K562 (cell line): ENCODE results near the gene ROM1. TPM values are rescaled to one million over a fixed set of nuclear protein-coding genes. Genes with fewer than 3 reads are reported as not detected.
A peak's percentile ranks its signal among the peaks of the same experiment; 100 is the strongest.

Experiments used
- ATAC-seq: fragments of 200-7000 bp; cut with Tn5 transposase; 3 replicates; pipeline ENCODE4 v1.9.1; 2020; ENCODE audit warnings: moderate library complexity
- BruUV-seq: library from RNA; stranded (reverse); fragments of 400-500 nt; replicated peaks from 2 replicates; lab custom pipeline; 2021; lab: Mats Ljungman, UMichigan
- CTCF ChIA-PET: fragments of 300-600 bp; formaldehyde crosslinking; extraction: SDS; loops from one replicate; lab custom pipeline; 2021; ENCODE audit warnings: low intra/inter-chr PET ratio; lab: Yijun Ruan, JAX
- POLR2A ChIA-PET: fragments of 300-600, 350-650 bp; sonication (Branson Sonifier 250); formaldehyde crosslinking; extraction: SDS; loops from one replicate; lab custom pipeline; 2021; ENCODE audit warnings: antibody characterized with exemption, inconsistent platforms; lab: Yijun Ruan, JAX
- DNase-seq, 4 experiments: peaks; one replicate each; pipeline versions ENCODE4 v3.0.0 to v3.0.0-alpha.2; 2011 to 2018; ENCODE audit warnings: low spot score in 3 of 4, mixed read lengths in 3 of 4; ENCODE audit errors: extremely low read depth in 1 of 4
- FAIRE-seq: peaks from 2 replicates; lab custom pipeline; 2011; peaks lifted over from hg19 to GRCh38; lab: Jason Lieb, UNC
- H2AFZ ChIP-seq: 2 replicates; pipeline ENCODE4 v1.6.0; 2011; ENCODE audit warnings: low read depth, low read length, control low read depth, inconsistent platforms
- H3K27ac ChIP-seq: fragments of 200-600 bp; 3 replicates; pipeline ENCODE4 v1.8.0; 2011; ENCODE audit warnings: low read depth, mild to moderate bottlenecking, control low read depth, inconsistent platforms, low read length, moderate library complexity, mixed read lengths; ENCODE audit errors: extremely low read depth
- H3K27me3 ChIP-seq, 2 experiments: fragments of 300-600 bp in 1 of 2; 2 replicates in 1 of 2; 3 replicates in 1 of 2; pipeline versions ENCODE4 v1.6.0 to v1.8.0; 2011; ENCODE audit warnings: inconsistent platforms in 2 of 2, low read length in 2 of 2, mild to moderate bottlenecking in 1 of 2, mixed read lengths in 1 of 2, moderate library complexity in 1 of 2; ENCODE audit not compliant: control insufficient read depth in 2 of 2, insufficient read depth in 2 of 2
- H3K36me3 ChIP-seq: fragments of 300-600 bp; 3 replicates; pipeline ENCODE4 v1.8.0; 2011; ENCODE audit warnings: mild to moderate bottlenecking, low read length, inconsistent platforms; ENCODE audit not compliant: control insufficient read depth, insufficient read depth
- H3K4me1 ChIP-seq, 2 experiments: fragments of 200-600 bp in 1 of 2; replicated peaks in 1 of 2; 2 replicates in 1 of 2; 3 replicates in 1 of 2; pipeline versions ENCODE4 v1.5.1 to v1.8.0; 2011; ENCODE audit warnings: inconsistent platforms in 2 of 2, low read length in 2 of 2, mild to moderate bottlenecking in 1 of 2, mixed read lengths in 1 of 2, moderate library complexity in 1 of 2; ENCODE audit not compliant: control insufficient read depth in 2 of 2, insufficient read depth in 2 of 2
- H3K4me2 ChIP-seq: 2 replicates; pipeline ENCODE4 v1.6.1; 2011; ENCODE audit warnings: low read length, control low read depth, inconsistent platforms, mixed read lengths; ENCODE audit not compliant: insufficient read depth
- H3K4me3 ChIP-seq: fragments of 200-600 bp; sonication (generic), shearing (Covaris generic); 2 replicates; pipeline ENCODE4 v1.5.1; 2016; ENCODE audit warnings: control low read depth, inconsistent platforms
- H3K79me2 ChIP-seq: fragments of 200-600 bp; 3 replicates; pipeline ENCODE4 v1.8.0; 2011; ENCODE audit warnings: low read length, inconsistent platforms; ENCODE audit not compliant: control insufficient read depth, insufficient read depth
- H3K9ac ChIP-seq, 2 experiments: 2 replicates each; pipeline versions ENCODE4 v1.6.0 to v1.6.1; 2011; ENCODE audit warnings: low read depth in 2 of 2, low read length in 2 of 2, control low read depth in 1 of 2, inconsistent platforms in 1 of 2, mild to moderate bottlenecking in 1 of 2, mixed read lengths in 1 of 2; ENCODE audit not compliant: insufficient read depth in 1 of 2
- H3K9me1 ChIP-seq: one replicate; pipeline ENCODE4 v1.6.0; 2011; ENCODE audit warnings: inconsistent platforms, mild to moderate bottlenecking, low read length, moderate library complexity; ENCODE audit not compliant: control insufficient read depth, insufficient read depth
- H3K9me3 ChIP-seq: replicated peaks from 2 replicates; pipeline ENCODE4 v1.5.1; 2011; ENCODE audit warnings: low read depth, low read length, inconsistent platforms; ENCODE audit not compliant: control insufficient read depth, insufficient read depth
- H4K20me1 ChIP-seq: replicated peaks from 2 replicates; pipeline ENCODE4 v1.6.1; 2011; ENCODE audit warnings: low read length, inconsistent platforms, mixed read lengths; ENCODE audit not compliant: control insufficient read depth, insufficient read depth
- CEBPB ChIP-seq: fragments of 450-650 bp; IDR thresholded peaks from 2 replicates; pipeline ENCODE4 v1.6.1; 2016; ENCODE audit warnings: missing genetic modification characterization, missing compliant biosample characterization
- E2F3 ChIP-seq: fragments of 250-450 bp; sonication (Bioruptor Pico); IDR thresholded peaks from 2 replicates; pipeline ENCODE4 v1.4.0; 2020; ENCODE audit warnings: mild to moderate bottlenecking
- FOXK2 ChIP-seq, 2 experiments: fragments of 450-650 bp; IDR thresholded peaks in 1 of 2; conservative IDR thresholded peaks in 1 of 2; 2 replicates each; pipeline ENCODE4 v1.6.1; 2016; ENCODE audit warnings: low read depth in 2 of 2, mild to moderate bottlenecking in 1 of 2
- JUND ChIP-seq, 2 experiments: IDR thresholded peaks; 2 replicates in 1 of 2; 3 replicates in 1 of 2; pipeline ENCODE4 v1.6.1; 2011; ENCODE audit warnings: borderline replicate concordance in 2 of 2, low read depth in 2 of 2, low read length in 2 of 2, improper control_type of control experiment in 1 of 2, missing biosample characterization in 1 of 2, missing genetic modification characterization in 1 of 2, missing genetic modification reagents in 1 of 2
- MED1 ChIP-seq: sonication (generic); formaldehyde crosslinking; IDR thresholded peaks from 2 replicates; pipeline ENCODE4 v1.8.1; 2023; ENCODE audit warnings: missing genetic modification reagents, borderline replicate concordance
- MNT ChIP-seq, 2 experiments: fragments of 450-650 bp; conservative IDR thresholded peaks; 2 replicates each; pipeline ENCODE4 v1.6.1; 2017; ENCODE audit warnings: mild to moderate bottlenecking in 2 of 2, moderate library complexity in 2 of 2
- NFE2 ChIP-seq: IDR thresholded peaks from 2 replicates; pipeline ENCODE4 v1.6.1; 2014; ENCODE audit warnings: antibody characterized with exemption, low read depth
- PCBP1 ChIP-seq: fragments of 200-400 bp; formaldehyde crosslinking; IDR thresholded peaks from 2 replicates; pipeline ENCODE4 v1.6.1; 2018; ENCODE audit warnings: mild to moderate bottlenecking, low read depth, low read length; ENCODE audit not compliant: poor library complexity, severe bottlenecking
- PYGO2 ChIP-seq: fragments of 450-650 bp; IDR thresholded peaks from 2 replicates; pipeline ENCODE4 v1.6.1; 2016; ENCODE audit warnings: mild to moderate bottlenecking, missing genetic modification characterization, moderate library complexity, missing compliant biosample characterization
- SIN3A ChIP-seq, 2 experiments: fragments of 150-350 bp in 1 of 2; IDR thresholded peaks; 2 replicates each; pipeline ENCODE4 v1.6.1; 2011 to 2016; ENCODE audit warnings: borderline replicate concordance in 2 of 2, low read depth in 2 of 2, low read length in 2 of 2, mild to moderate bottlenecking in 2 of 2, moderate library complexity in 2 of 2; ENCODE audit not compliant: control insufficient read depth in 1 of 2
- SMARCE1 ChIP-seq: fragments of 450-650 bp; IDR thresholded peaks from 2 replicates; pipeline ENCODE4 v1.7.1; 2016; ENCODE audit warnings: mild to moderate bottlenecking
- ZNF316 ChIP-seq: fragments of 450-650 bp; IDR thresholded peaks from 2 replicates; pipeline ENCODE4 v1.6.1; 2016
- ZNF639 ChIP-seq, 2 experiments: fragments of 200-800 bp in 1 of 2; sonication (Bioruptor generic) in 1 of 2; sonication (generic) in 1 of 2; formaldehyde crosslinking in 1 of 2; IDR thresholded peaks in 1 of 2; conservative IDR thresholded peaks in 1 of 2; 2 replicates each; pipeline versions ENCODE4 v1.5.0 to v1.6.1; 2016 to 2020; ENCODE audit warnings: missing compliant biosample characterization in 1 of 2, missing genetic modification characterization in 1 of 2, missing genetic modification reagents in 1 of 2
- WGBS: fragments of 100-300 bp; shearing (Covaris generic); methylation state at CpG from one replicate; pipeline ENCODE4 v1.1.6; 2016; ENCODE audit warnings: low coverage, mixed read lengths; ENCODE audit not compliant: insufficient coverage; ENCODE audit errors: missing lambda C conversion rate; 5-methylcytosine and 5-hydroxymethylcytosine counted together
- in situ Hi-C: fragments of 300-500 bp; cut with MboI; formaldehyde crosslinking; loops from 4 replicates; pipeline ENCODE4 v1.15.0; 2018; ENCODE audit warnings: inconsistent platforms, mixed read lengths
- intact Hi-C: fragments of 100-400 bp; cut with micrococcal nuclease; formaldehyde crosslinking; loops from 2 replicates; pipeline ENCODE4 v1.14.2; 2022
- polyA plus RNA-seq, 8 experiments: library from polyadenylated mRNA; depleted of rRNA in 4 of 8; stranded (reverse) in 5 of 8; unstranded in 3 of 8; fragments of >200 nt; fragmentation: Nextera tagmentation in 2 of 8; fragmentation: Illumina TruSeq in 1 of 8; extraction: Ambion mirVana in 2 of 8; extraction: Trizol in 1 of 8; gene quantifications; 2 replicates each; pipeline versions ENCODE4 v1.2.1 to v1.2.3, GENCODE V29; 2011 to 2014; ENCODE audit warnings: inconsistent platforms in 1 of 8, missing spikeins in 1 of 8
- total RNA-seq, 7 experiments: library from RNA; depleted of rRNA in 6 of 7; stranded (reverse); fragments of >200 nt in 6 of 7; fragmentation: Illumina TruSeq in 2 of 7; extraction: Trizol in 2 of 7; gene quantifications; 2 replicates each; pipeline versions ENCODE4 v1.2.1 to v1.2.3, GENCODE V29; 2011 to 2021; ENCODE audit warnings: low replicate concordance in 1 of 7
- TF ChIP-seq, protein P1 (sequence below): sonication (generic); formaldehyde crosslinking; IDR thresholded peaks from 2 replicates; pipeline ENCODE4 v1.8.0; 2022; ENCODE audit warnings: missing genetic modification reagents, mild to moderate bottlenecking, moderate library complexity, borderline replicate concordance

Gene ROM1
- total and polyA plus RNA-seq, 9 of the 15 experiments (the other 6 are each of a cell fraction or from before 2014, with no cell fraction given) = 0.75 to 4.0 (median 2.6) TPM

DNA sequence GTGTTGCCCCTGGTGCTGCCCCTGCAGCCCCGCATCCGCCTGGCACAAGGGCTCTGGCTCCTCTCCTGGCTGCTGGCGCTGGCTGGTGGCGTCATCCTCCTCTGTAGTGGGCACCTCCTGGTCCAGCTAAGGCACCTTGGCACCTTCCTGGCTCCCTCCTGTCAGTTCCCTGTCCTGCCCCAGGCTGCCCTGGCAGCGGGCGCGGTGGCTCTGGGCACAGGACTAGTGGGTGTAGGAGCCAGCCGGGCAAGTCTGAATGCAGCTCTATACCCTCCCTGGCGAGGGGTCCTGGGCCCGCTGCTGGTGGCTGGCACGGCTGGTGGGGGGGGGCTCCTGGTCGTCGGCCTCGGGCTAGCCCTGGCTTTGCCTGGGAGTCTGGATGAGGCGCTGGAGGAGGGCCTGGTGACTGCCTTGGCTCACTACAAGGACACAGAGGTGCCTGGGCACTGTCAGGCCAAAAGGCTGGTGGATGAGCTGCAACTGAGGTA, 278 bp downstream of the ROM1 start (continued):
- TF ChIP-seq MED1 (CRISPR knock-in tag) = 0 out of 2 replicates have a peak, but pooled peaks have one; percentile 13

GRCh38 chr11:62614275-62614674, 1.2 kb downstream of the ROM1 start:
- Histone ChIP-seq H4K20me1 (0 out of 2 replicates have a peak, but pooled peaks cover 5% of the 10 kb centered on the region), H3K9me3 (no peaks in the 10 kb centered on the region), H3K9me1 (peaks cover 2% of the 10 kb centered on the region), H2AFZ (no peak overlapping the region), H3K27ac (peak overlapping the region; percentile 43; the same call in 2 of the 3 replicates), H3K36me3 (peaks cover 47% of the 10 kb centered on the region), H3K4me2 (peak overlapping the region; percentile 28), H3K27me3 (no peaks in the 10 kb centered on the region), H3K4me1 (peaks cover 29 to 60% of the 10 kb centered on the region in 2 experiments), H3K4me3 (no peak overlapping the region), H3K9ac (peak overlapping the region; percentile 20 to 82; a peak in 3 of 4 replicates), H3K79me2 (peaks cover 26% of the 10 kb centered on the region)
- intact Hi-C loops (loop anchor here (5.0 kb wide), 1 partner anchor 78 kb away; no protein-coding TSS in a partner anchor), in situ Hi-C loops (no loop called here)
- FAIRE-seq (peak; percentile 78), ATAC-seq (peak; percentile 44), DNase-seq (peak; percentile 52 to 76 (median 58))
- WGBS = 42% methylated on average over 8 of the region's 8 CpGs
- no TSS peak for BruUV-seq
- POLR2A ChIA-PET = interaction anchor here (0.9 kb wide), 1 partner anchor 40 kb away, joined by 3 read pairs; no protein-coding TSS in a partner anchor
- CTCF ChIA-PET = interaction anchor here (0.5 kb wide), 1 partner anchor 115 kb away, joined by 3 read pairs; no protein-coding TSS in a partner anchor
- TF ChIP-seq SMARCE1 (peak; percentile 25; the same call in 1 of the 2 replicates), MNT (conservative IDR thresholded peaks at IDR 0.05) (0 out of 4 replicates have a peak, but pooled peaks of 1 of the 2 experiments have one; percentile 43), SIN3A (IDR thresholded peaks at IDR 0.05; ENCODE audit: borderline replicate concordance in 2 of 2, control insufficient read depth in 1 of 2, low read depth in 2 of 2, low read length in 2 of 2) (peak in 1 of 2 experiments; percentile 44; a peak in 1 of 4 replicates), NFE2 (peak; percentile 89), CEBPB (tag) (no peak), ZNF639 (CRISPR knock-in tag; conservative IDR thresholded peaks at IDR 0.05 in 1 of 2, IDR thresholded peaks at IDR 0.05 in 1 of 2) (no peak), PYGO2 (tag) (no peak), FOXK2 (conservative IDR thresholded peaks at IDR 0.05 in 1 of 2, IDR thresholded peaks at IDR 0.05 in 1 of 2; ENCODE audit: low read depth in 2 of 2) (0 out of 4 replicates have a peak, but pooled peaks of 1 of the 2 experiments have one; percentile 21), ZNF316 (peak; percentile 76), E2F3 (no peak), JUND (IDR thresholded peaks at IDR 0.05; ENCODE audit: borderline replicate concordance, low read depth, low read length) (peak; percentile 40; the same call in 1 of the 2 replicates), JUND (tag; IDR thresholded peaks at IDR 0.05; ENCODE audit: borderline replicate concordance, low read depth, low read length) (peak; percentile 43; the same call in 1 of the 3 replicates), PCBP1 (no peak)
- TF ChIP-seq, protein P1, sequence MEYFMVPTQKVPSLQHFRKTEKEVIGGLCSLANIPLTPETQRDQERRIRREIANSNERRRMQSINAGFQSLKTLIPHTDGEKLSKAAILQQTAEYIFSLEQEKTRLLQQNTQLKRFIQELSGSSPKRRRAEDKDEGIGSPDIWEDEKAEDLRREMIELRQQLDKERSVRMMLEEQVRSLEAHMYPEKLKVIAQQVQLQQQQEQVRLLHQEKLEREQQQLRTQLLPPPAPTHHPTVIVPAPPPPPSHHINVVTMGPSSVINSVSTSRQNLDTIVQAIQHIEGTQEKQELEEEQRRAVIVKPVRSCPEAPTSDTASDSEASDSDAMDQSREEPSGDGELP = 0 out of 2 replicates have a peak, but pooled peaks have one; percentile 31
